ENCODE results near the gene ECT2L. TPM values are rescaled to one million over a fixed set of nuclear protein-coding genes. Genes with fewer than 3 reads are reported as not detected.

The ECT2L gene
- total and polyA plus RNA-seq, 4 donors = under 0.01 to 0.32 TPM; not detected in 2

GRCh38 chr6:138873191-138873590 lies 77.3 kb downstream of the ECT2L start:
- no peak for TF ChIP-seq FOXA2 (IDR thresholded peaks at IDR 0.05)
- TF ChIP-seq, protein P1, sequence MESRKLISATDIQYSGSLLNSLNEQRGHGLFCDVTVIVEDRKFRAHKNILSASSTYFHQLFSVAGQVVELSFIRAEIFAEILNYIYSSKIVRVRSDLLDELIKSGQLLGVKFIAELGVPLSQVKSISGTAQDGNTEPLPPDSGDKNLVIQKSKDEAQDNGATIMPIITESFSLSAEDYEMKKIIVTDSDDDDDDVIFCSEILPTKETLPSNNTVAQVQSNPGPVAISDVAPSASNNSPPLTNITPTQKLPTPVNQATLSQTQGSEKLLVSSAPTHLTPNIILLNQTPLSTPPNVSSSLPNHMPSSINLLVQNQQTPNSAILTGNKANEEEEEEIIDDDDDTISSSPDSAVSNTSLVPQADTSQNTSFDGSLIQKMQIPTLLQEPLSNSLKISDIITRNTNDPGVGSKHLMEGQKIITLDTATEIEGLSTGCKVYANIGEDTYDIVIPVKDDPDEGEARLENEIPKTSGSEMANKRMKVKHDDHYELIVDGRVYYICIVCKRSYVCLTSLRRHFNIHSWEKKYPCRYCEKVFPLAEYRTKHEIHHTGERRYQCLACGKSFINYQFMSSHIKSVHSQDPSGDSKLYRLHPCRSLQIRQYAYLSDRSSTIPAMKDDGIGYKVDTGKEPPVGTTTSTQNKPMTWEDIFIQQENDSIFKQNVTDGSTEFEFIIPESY (IDR thresholded peaks at IDR 0.05) = no peak
- TF ChIP-seq YY1 (IDR thresholded peaks at IDR 0.05) = no peak
- TF ChIP-seq, protein P2, sequence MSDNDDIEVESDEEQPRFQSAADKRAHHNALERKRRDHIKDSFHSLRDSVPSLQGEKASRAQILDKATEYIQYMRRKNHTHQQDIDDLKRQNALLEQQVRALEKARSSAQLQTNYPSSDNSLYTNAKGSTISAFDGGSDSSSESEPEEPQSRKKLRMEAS (IDR thresholded peaks at IDR 0.05) = no peak
- TF ChIP-seq EGR1 (IDR thresholded peaks at IDR 0.05; ENCODE audit: low read depth in 2 of 2) = no peak
- no peak for TF ChIP-seq CTCF (IDR thresholded peaks at IDR 0.05; ENCODE audit: low read depth, low read length, missing input control)
- TF ChIP-seq GABPA (IDR thresholded peaks at IDR 0.05 in 1 of 2, conservative IDR thresholded peaks at IDR 0.05 in 1 of 2) = no peak
- no peak for TF ChIP-seq ATF3 (IDR thresholded peaks at IDR 0.05)
- Histone ChIP-seq H3K4me1 (ENCODE audit: control insufficient read depth in 4 of 4, insufficient read depth in 4 of 4, low read length in 3 of 4) (peaks cover 0 to 1% (median 0%) of the 10 kb centered on the region in 4 donors), H3K4me3 (ENCODE audit: low read depth in 1 of 3, low read length in 3 of 3) (no peak overlapping the region), H3K36me3 (ENCODE audit: control insufficient read depth in 4 of 4, insufficient read depth in 3 of 4, low read depth in 1 of 4, low read length in 3 of 4) (no peaks in the 10 kb centered on the region), H3K27me3 (ENCODE audit: control insufficient read depth in 4 of 4, insufficient read depth in 4 of 4, low read length in 3 of 4) (no peaks in the 10 kb centered on the region), H3K27ac (ENCODE audit: low read depth in 1 of 2, low read length in 2 of 2) (no peak overlapping the region), H3K9ac (ENCODE audit: low read depth in 1 of 2, low read length in 2 of 2) (no peak overlapping the region), H3K9me3 (ENCODE audit: control insufficient read depth in 4 of 4, low read length in 3 of 4) (no peaks in the 10 kb centered on the region)
- 84% methylated on average over 8 of the region's 8 CpGs for WGBS
- no peak for DNase-seq (ENCODE audit: low spot score)

GRCh38 chr6:138882369-138883017 lies 86.6 kb downstream of the ECT2L start:
- DNase-seq (ENCODE audit: low spot score) = no peak
- no peak overlapping the region for H3K9ac ChIP-seq (ENCODE audit: low read depth in 1 of 2, low read length in 2 of 2)
- no peaks in the 10 kb centered on the region for H3K27me3 ChIP-seq (ENCODE audit: control insufficient read depth in 4 of 4, insufficient read depth in 4 of 4, low read length in 3 of 4)
- H3K27ac ChIP-seq (ENCODE audit: low read depth in 1 of 2, low read length in 2 of 2) = no peak overlapping the region
- H3K9me3 ChIP-seq (ENCODE audit: control insufficient read depth in 4 of 4, low read length in 3 of 4) = no peaks in the 10 kb centered on the region
- no peak overlapping the region for H3K4me3 ChIP-seq (ENCODE audit: low read depth in 1 of 3, low read length in 3 of 3)
- 96% methylated on average over 7 of the region's 7 CpGs for WGBS
- peaks cover 0 to 3% (median 0%) of the 10 kb centered on the region in 4 donors for H3K36me3 ChIP-seq (ENCODE audit: control insufficient read depth in 4 of 4, insufficient read depth in 3 of 4, low read depth in 1 of 4, low read length in 3 of 4)
- peaks cover 0 to 2% (median 0%) of the 10 kb centered on the region in 4 donors for H3K4me1 ChIP-seq (ENCODE audit: control insufficient read depth in 4 of 4, insufficient read depth in 4 of 4, low read length in 3 of 4)
- TF ChIP-seq REST (IDR thresholded peaks at IDR 0.05) = no peak
- no peak for TF ChIP-seq SP1 (IDR thresholded peaks at IDR 0.05)
- TF ChIP-seq ATF3 (IDR thresholded peaks at IDR 0.05) = no peak
- no peak for TF ChIP-seq GABPA (IDR thresholded peaks at IDR 0.05 in 1 of 2, conservative IDR thresholded peaks at IDR 0.05 in 1 of 2)
- no peak for TF ChIP-seq FOXA2 (IDR thresholded peaks at IDR 0.05)
- TF ChIP-seq NR2F2 (IDR thresholded peaks at IDR 0.05) = no peak
- no peak for TF ChIP-seq EGR1 (IDR thresholded peaks at IDR 0.05; ENCODE audit: low read depth in 2 of 2)
- TF ChIP-seq, protein P1 (IDR thresholded peaks at IDR 0.05) = no peak
- no peak for TF ChIP-seq YY1 (IDR thresholded peaks at IDR 0.05)
- no peak for TF ChIP-seq JUND (IDR thresholded peaks at IDR 0.05)
- no peak for TF ChIP-seq TAF1 (conservative IDR thresholded peaks at IDR 0.05)
- TF ChIP-seq, protein P2 (IDR thresholded peaks at IDR 0.05) = no peak
- TF ChIP-seq FOXA1 (IDR thresholded peaks at IDR 0.05) = no peak
- TF ChIP-seq HNF4G (IDR thresholded peaks at IDR 0.05) = no peak
- no peak for TF ChIP-seq CTCF (IDR thresholded peaks at IDR 0.05; ENCODE audit: low read depth, low read length, missing input control)
- no peak for TF ChIP-seq RXRA (IDR thresholded peaks at IDR 0.05)
- TF ChIP-seq HNF4A (conservative IDR thresholded peaks at IDR 0.05) = no peak
